LNCaP clone FGC (cell line): ENCODE measurements around the gene ZNF595.
A peak's percentile ranks its signal among the peaks of the same experiment; 100 is the strongest.
"Not testable (repeated sequence)": the region's sequence is repeated elsewhere in the genome, so short reads cannot be mapped to it uniquely, and the experiment has no call there.

Source experiments
- DNase-seq: peaks from one replicate; pipeline ENCODE4 v3.0.0-alpha.2; 2011; ENCODE audit warnings: low read depth
- H3K4me3 ChIP-seq: 2 replicates; pipeline ENCODE4 v1.5.1; 2011; ENCODE audit warnings: mild to moderate bottlenecking, low read depth, low read length, control low read depth
- CTCF ChIP-seq: IDR thresholded peaks from 2 replicates; pipeline ENCODE4 v1.5.1; 2012; ENCODE audit warnings: mild to moderate bottlenecking; ENCODE audit not compliant: control insufficient read depth, insufficient read depth; ENCODE audit errors: extremely low read depth

The ZNF595 gene

GRCh38 chr4:107444-108429 is 54.6 kb downstream of the ZNF595 start:
- H3K4me3 ChIP-seq = no peak overlapping the region
- no peak for TF ChIP-seq CTCF

GRCh38 chr4:112771-113170 is 59.6 kb downstream of the ZNF595 start:
- no peak for TF ChIP-seq CTCF

More at GRCh38 chr4:107444-108429, 54.6 kb downstream of the ZNF595 start:
- no peak for DNase-seq

GRCh38 chr4:113732-114131 is 60.6 kb downstream of the ZNF595 start:
- H3K4me3 ChIP-seq = no peak overlapping the region
- no peak for TF ChIP-seq CTCF
- DNase-seq = no peak

More at GRCh38 chr4:112771-113170, 59.6 kb downstream of the ZNF595 start:
- DNase-seq = no peak
- no peak overlapping the region for H3K4me3 ChIP-seq

DNA sequence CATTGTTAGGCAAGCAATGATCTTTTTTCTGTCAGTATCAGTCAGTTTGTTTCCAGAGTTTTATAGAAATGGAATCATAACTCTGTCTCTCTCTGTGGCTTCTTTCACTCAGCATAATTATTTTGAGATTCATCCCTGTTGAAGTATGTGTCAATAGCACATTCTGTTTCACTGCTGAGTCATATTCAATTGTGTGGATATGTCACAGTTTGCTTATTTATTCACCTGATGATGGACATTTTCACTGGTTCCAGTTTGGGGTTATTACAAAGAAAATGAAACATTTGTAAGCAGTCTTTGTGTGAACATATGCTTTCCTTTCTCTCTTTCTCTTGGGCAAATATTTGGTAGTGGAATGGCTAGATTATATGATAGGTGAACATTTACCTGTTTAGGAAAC is 61.0 kb downstream of the ZNF595 start:
- TF ChIP-seq CTCF = no peak
- no peak for DNase-seq
- no peak overlapping the region for H3K4me3 ChIP-seq

GRCh38 chr4:116499-116898 is 63.4 kb downstream of the ZNF595 start:
- TF ChIP-seq CTCF = no peak
- no peak for DNase-seq
- H3K4me3 ChIP-seq = no peak overlapping the region

DNA sequence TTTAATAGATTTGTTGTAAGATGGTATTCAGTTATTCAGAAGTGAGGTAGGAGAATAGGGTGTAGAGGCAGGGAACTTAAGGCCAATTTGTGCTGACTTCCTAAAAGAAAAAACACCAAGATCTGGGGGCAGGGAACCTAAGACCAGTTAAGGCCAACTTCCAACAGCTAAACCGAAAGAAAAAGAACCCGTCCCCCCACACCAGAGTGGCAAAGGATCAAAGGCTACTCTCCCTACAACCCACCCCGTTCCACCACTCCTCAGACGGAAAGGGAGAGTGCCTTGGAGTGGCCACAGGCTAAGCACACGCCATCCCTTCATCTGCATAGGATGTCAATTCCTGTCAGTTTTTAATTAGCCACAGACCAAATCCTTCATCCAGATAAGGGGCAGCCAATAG is 67.5 kb downstream of the ZNF595 start:
- DNase-seq = no peak
- TF ChIP-seq CTCF = no peak
- H3K4me3 ChIP-seq = no peak overlapping the region

- no peak for TF ChIP-seq CTCF
- H3K4me3 ChIP-seq = no peak overlapping the region
- no peak for DNase-seq
Measured at GRCh38 chr4:121408-122084, 68.4 kb downstream of the ZNF595 start.

- not testable (repeated sequence) for DNase-seq
- H3K4me3 ChIP-seq = peak overlapping the region; percentile 99
Measured at GRCh38 chr4:123922-124274, 70.8 kb downstream of the ZNF595 start.
